Activated gamma-delta T cell treated with anti-CD3 and anti-CD28 coated beads, Interleukin-2, amount 50 U/mL, for 16 hours (primary cell): ENCODE data around the gene GPX7.

Source experiments
- DNase-seq: peaks from one replicate; pipeline ENCODE4 v3.0.0-alpha.2; 2020; ENCODE audit warnings: low read depth

Gene GPX7

GRCh38 chr1:52588027-52588426 lies 14.1 kb upstream of the GPX7 start:
- no peak for DNase-seq

- DNase-seq = no peak
Measured at GRCh38 chr1:52588535-52588934, 13.6 kb upstream of the GPX7 start.

DNA sequence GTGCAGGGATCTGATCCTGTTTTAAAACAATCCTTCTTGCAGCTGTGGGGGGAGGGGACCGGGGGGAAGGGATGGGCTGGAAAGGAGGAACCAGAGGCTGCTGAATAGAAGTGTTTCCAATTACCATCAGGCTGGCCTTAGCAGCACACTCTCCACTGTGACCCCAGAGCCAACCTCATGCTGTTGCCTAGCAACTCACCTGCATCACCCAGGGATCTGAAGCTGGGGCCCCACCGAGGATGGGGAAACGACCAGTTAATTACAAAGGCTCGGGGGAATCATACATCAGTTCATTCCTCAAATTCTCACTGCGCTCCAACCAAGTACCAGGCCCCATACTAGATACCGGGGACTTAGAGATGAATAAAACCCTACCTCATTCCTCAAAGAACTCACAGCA lies 11.9 kb upstream of the GPX7 start:
- DNase-seq = no peak

- DNase-seq = no peak
Measured at GRCh38 chr1:52592637-52593323, 9.4 kb upstream of the GPX7 start.

- DNase-seq = no peak
Measured at GRCh38 chr1:52593495-52593894, 8.7 kb upstream of the GPX7 start.

- DNase-seq = no peak
Measured at GRCh38 chr1:52595061-52595460, 7.1 kb upstream of the GPX7 start.

DNA sequence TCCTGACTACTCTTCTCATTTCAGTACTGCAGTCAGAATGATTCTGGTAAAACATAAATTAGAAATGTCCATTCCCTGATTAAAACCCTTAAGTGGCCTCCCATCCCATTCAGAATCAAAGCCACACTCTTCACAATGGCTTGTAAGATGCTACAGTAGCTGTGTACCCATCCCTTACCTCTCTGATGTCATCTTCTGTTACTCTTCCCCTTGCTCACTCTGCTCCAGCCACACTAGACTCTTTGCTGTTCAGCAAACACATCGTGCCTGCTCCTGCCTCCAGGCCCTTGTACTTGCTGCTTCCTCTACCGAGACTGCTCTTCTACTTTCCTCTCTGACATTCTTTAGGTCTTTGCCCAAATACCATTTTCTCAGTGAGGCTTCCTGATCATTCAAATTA lies 4.3 kb upstream of the GPX7 start:
- DNase-seq = no peak

DNA sequence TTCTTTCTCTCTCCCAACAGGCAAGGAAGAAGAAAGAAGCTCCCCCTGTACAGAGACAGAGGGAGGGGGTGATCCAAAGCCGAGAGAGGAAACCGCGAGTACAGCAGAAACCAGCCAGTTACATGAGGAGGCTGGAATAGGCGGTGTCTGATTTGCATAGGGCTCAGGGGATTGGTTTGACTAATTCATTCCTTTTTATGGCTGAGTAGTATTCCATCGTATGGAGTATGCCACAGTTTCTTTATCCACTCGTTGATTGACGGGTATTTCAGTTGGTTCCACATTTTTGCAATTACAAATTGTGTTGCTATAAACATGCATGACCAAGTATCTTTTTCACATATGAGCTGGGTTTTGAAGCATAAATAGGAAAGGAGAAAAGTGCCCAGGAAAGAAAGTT lies 3.4 kb upstream of the GPX7 start:
- no peak for DNase-seq

GRCh38 chr1:52599236-52599635 lies 2.9 kb upstream of the GPX7 start:
- DNase-seq = no peak

GRCh38 chr1:52600533-52601179 lies 1.5 kb upstream of the GPX7 start:
- DNase-seq = no peak

DNA sequence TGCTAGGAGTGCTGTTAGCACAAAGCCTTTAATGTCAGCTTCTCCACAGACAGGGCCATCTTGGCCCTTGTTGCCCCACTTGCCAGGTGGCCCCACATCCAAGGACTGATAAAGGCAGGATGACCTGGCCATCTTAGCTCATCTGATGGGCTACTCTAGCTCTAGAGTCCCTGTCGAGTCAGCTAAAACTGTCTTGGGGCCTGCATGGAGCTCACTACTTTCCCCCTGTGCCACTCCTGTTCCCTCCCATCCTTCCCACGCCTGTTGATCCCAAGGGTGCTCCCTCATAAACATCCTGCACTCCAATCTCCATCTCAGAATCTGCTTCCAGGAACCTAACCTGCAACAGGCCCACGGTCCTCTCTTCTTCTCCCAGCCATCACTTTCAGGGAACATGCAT lies 652 bp upstream of the GPX7 start:
- DNase-seq = no peak

GRCh38 chr1:52602856-52603600 lies 857 bp downstream of the GPX7 start:
- DNase-seq = no peak

DNA sequence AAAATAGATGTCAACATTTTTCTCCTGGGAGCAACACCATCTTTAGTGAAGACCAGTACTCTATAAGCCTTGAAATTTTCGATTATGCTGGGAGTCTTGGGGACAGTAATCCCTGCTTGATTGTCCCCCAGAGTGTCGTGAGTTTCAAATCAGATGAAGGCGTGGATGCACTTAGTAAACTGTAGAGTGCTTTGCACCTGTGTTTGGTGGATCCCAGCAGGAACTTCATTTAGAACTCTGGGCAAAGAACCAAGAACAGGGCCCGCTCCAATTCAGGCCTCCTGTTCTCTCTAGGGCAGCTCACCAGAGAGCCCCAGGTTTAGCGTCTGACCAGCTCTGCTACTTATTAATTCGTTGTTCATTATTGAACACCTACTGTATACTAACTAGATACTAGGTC lies 1.5 kb downstream of the GPX7 start:
- no peak for DNase-seq

- no peak for DNase-seq
Measured at GRCh38 chr1:52604063-52604770, 2.0 kb downstream of the GPX7 start.

- no peak for DNase-seq
Measured at GRCh38 chr1:52613636-52614373, 11.6 kb downstream of the GPX7 start.

DNA sequence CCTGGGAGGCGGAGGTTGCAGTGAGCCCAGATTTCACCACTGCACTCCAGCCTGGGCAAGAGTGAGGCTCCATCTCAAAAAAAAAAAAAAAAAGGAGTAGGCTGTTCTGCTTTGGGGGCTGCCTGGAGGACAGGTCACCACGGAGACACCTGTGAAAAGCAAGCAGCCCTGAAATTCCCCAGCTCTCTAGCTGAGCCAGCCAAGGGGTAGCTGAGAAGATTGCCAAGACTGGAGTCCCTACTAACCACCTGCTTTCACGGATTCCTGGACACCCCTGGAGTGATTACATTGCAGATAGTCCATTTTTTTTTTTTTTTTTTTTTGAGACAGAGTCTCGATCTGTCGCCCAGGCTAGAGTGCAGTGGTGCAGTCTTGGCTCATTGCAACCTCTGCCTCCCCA lies 12.5 kb downstream of the GPX7 start:
- DNase-seq = no peak

DNA sequence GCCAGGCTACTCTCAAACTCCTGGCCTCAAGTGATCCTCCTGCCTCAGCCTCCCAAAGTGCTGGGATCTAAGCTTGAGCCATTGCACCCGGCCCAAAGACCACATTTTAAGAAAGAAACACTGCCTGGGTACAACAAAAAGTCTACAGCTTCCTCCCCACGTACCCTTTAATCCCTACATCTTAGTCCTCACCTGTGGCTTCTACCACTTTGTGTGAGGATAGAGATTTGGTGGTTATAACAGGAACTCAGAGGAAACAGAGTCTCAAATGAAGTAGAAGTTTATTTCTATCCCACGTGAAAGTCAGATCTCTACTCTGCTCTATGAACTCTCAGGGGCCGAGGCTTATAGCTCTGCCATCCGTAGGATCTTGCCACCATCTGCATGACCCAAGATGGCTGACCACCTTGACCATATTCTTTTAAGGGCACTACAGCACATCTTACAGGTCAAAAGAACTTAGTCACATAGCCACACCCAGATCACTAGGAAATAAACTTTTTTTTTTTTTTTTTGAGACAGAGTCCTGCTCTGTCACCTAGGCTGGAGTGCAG lies 13.4 kb downstream of the GPX7 start:
- no peak for DNase-seq

DNA sequence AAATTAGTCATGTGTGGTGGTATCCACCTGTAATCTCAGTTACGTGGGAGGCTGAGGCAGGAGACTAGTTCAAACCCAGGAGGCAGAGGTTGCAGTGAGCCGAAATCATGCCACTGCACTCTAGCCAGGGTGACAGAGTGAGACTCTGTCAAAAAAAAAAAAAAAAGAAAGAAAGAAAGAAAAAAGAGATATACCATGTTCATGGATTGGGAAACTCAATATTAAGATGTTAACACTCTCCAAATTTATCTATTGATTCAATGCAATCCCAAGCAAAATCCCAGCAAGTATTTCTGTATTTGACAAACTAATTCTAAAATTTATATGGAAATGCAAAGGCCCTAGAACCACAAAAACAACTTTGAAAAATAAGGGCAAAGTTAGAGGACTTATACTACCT lies 19.8 kb downstream of the GPX7 start:
- DNase-seq = no peak

DNA sequence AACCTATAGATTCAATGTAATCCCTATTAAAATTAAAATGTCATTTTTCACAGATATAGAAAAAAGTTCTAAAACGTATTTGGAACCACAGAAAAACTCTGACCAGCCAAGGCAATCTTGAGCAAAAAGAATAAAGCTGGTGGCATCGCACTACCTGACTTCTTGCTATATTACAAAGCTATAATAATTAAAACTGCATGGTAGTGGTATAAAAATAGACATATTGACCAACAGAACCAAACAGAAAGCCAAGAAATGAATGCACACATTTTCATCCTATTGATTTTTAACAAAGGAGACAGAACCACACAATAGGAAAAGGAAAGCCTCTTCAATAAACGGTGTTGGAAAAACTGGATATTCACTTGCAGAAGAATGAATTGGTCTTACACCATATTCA lies 21.6 kb downstream of the GPX7 start:
- DNase-seq = no peak

DNA sequence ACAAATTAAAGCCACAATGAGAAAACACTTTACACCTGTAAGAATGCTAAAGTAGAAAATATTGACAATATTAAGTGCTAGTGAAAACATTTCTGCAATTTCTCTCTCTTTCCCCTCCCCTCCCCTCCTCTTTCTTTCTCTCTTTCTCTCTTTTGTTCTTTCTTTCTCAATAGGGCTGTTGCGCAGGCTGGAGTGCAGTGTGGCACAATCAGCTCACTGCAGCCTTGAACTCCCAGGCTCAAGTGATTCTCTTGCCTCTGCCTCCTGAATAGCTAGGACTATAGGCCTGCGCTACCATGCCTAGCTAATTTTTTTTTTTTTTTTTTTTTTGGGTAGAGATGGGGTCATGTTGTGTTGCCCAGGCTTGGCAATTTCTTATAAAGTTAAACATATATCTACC lies 24.9 kb downstream of the GPX7 start:
- no peak for DNase-seq

DNA sequence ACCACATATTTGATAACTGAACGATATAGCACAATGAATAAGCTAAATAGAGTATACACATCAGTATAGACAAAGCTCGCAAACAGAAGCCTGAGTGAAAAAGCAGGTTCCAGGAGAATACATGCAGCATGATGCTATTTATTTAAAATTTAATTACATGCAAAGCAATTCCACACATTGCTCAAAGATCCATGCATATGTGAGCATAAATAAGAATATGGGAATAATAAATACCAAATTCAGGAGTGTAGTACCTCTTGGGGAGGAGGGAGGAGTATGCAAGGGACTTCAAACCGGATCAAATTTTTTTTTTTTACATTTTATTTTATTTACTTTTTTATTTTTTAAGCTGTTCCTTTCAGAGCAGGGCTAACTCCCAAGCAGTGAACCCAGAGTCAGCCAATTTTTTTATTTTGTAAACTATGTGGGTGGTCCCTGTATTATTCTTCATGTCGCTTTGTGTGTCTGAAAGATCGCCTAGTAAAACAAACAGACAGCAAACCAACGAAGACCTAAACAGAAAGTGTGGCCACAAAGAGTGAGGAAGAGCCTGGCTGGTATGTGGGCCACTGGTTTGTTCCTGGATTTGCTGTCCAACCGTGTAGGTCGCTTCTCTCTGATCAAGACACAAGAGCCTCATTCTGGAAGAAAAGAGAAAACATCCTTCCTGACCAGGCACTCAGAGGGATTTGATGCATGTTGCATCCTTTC lies 26.6 kb downstream of the GPX7 start:
- DNase-seq = no peak
